Panc1 (cell line): ENCODE results near the gene CCDC14.

ENCODE experiments used
- POLR2AphosphoS5 ChIP-seq: IDR thresholded peaks from 2 replicates; pipeline ENCODE4 v1.6.1; 2012; ENCODE audit warnings: mild to moderate bottlenecking, low read depth, low read length, moderate library complexity
- SIN3A ChIP-seq: IDR thresholded peaks from 2 replicates; pipeline ENCODE4 v1.6.1; 2012; ENCODE audit warnings: low read depth, mild to moderate bottlenecking, low read length, moderate library complexity, borderline replicate concordance; ENCODE audit not compliant: insufficient read depth
- TCF7L2 ChIP-seq: IDR thresholded peaks from 2 replicates; pipeline ENCODE4 v1.6.1; 2011; ENCODE audit warnings: mild to moderate bottlenecking, low read depth, low read length, inconsistent platforms
- TF ChIP-seq, protein P1 (sequence below): fragments of 450-650 bp; IDR thresholded peaks from 2 replicates; pipeline ENCODE4 v1.5.1; 2017; ENCODE audit warnings: mild to moderate bottlenecking

DNA sequence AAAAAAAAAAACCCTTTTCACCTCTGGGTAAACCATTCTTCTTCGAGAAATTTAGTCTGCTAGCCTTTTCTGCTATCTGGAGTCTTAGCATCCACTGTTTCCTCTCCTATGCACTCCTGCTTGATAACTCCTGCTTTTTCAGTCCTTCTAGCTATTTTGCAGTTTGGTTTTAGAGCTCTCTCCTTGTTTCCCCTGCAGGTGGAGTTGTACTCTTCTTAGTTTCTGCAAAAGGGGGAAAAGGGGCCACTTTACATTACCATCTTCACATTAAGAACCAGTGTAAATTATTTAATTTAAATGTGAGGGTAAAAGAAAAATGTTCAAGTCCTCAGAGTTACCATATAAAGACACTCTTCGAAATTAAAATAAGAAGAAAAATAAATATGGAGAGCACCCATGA, 53.3 kb downstream of the CCDC14 start:
- TF ChIP-seq, protein P1, sequence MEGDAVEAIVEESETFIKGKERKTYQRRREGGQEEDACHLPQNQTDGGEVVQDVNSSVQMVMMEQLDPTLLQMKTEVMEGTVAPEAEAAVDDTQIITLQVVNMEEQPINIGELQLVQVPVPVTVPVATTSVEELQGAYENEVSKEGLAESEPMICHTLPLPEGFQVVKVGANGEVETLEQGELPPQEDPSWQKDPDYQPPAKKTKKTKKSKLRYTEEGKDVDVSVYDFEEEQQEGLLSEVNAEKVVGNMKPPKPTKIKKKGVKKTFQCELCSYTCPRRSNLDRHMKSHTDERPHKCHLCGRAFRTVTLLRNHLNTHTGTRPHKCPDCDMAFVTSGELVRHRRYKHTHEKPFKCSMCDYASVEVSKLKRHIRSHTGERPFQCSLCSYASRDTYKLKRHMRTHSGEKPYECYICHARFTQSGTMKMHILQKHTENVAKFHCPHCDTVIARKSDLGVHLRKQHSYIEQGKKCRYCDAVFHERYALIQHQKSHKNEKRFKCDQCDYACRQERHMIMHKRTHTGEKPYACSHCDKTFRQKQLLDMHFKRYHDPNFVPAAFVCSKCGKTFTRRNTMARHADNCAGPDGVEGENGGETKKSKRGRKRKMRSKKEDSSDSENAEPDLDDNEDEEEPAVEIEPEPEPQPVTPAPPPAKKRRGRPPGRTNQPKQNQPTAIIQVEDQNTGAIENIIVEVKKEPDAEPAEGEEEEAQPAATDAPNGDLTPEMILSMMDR, result peak; percentile 8; the same call in 1 of the 2 replicates
- TF ChIP-seq POLR2AphosphoS5 (no peak), TCF7L2 (no peak), SIN3A (no peak)
